HepG2 (cell line): ENCODE data around the gene DIS3L2. TPM values are rescaled to one million over a fixed set of nuclear protein-coding genes. Genes with fewer than 3 reads are reported as not detected.
"Not testable (repeated sequence)": the region's sequence is repeated elsewhere in the genome, so short reads cannot be mapped to it uniquely, and the experiment has no call there.

ENCODE experiments used
- ATAC-seq: fragments of 200-7000 bp; cut with Tn5 transposase; 3 replicates; pipeline ENCODE4 v1.9.1; 2020; ENCODE audit warnings: mild to moderate bottlenecking, moderate library complexity
- BruUV-seq: library from RNA; stranded (reverse); fragments of 400-500 nt; replicated peaks from 2 replicates; lab custom pipeline; 2021; lab: Mats Ljungman, UMichigan
- CTCF ChIA-PET: fragments of 300-600 bp; formaldehyde crosslinking; extraction: SDS; loops from one replicate; lab custom pipeline; 2021; ENCODE audit warnings: low total read pairs, inconsistent platforms, low intra/inter-chr PET ratio; lab: Yijun Ruan, JAX
- POLR2A ChIA-PET: fragments of 350-600 bp; sonication (Branson Sonifier 250); formaldehyde crosslinking; loops from one replicate; lab custom pipeline; 2020; ENCODE audit warnings: antibody characterized with exemption, inconsistent platforms; lab: Yijun Ruan, JAX
- DNase-seq: peaks from one replicate; pipeline ENCODE4 v3.0.0-alpha.2; 2015; ENCODE audit warnings: low spot score
- FAIRE-seq: peaks from 3 replicates; lab custom pipeline; 2011; peaks lifted over from hg19 to GRCh38; lab: Jason Lieb, UNC
- H2AFZ ChIP-seq: one replicate; pipeline ENCODE4 v1.6.1; 2011; ENCODE audit warnings: low read length, inconsistent platforms
- H3K27ac ChIP-seq: fragments of 300-600 bp; 3 replicates; pipeline ENCODE4 v1.8.0; 2011; ENCODE audit warnings: mixed run types, mild to moderate bottlenecking, mixed read lengths, low read length, inconsistent platforms; ENCODE audit not compliant: insufficient read depth; ENCODE audit errors: extremely low read length
- H3K27me3 ChIP-seq, 2 experiments: fragments of 200-600 bp in 1 of 2; 2 replicates in 1 of 2; 3 replicates in 1 of 2; pipeline versions ENCODE4 v1.6.0 to v1.8.0; 2011; ENCODE audit warnings: low read length in 2 of 2, mild to moderate bottlenecking in 2 of 2, moderate library complexity in 2 of 2, inconsistent platforms in 1 of 2; ENCODE audit not compliant: insufficient read depth in 2 of 2, control insufficient read depth in 1 of 2
- H3K36me3 ChIP-seq, 2 experiments: fragments of 200-600 bp in 1 of 2; replicated peaks in 1 of 2; 2 replicates in 1 of 2; 3 replicates in 1 of 2; pipeline versions ENCODE4 v1.5.1 to v1.8.0; 2011; ENCODE audit warnings: low read length in 2 of 2, inconsistent platforms in 1 of 2; ENCODE audit not compliant: insufficient read depth in 2 of 2, control insufficient read depth in 1 of 2
- H3K4me1 ChIP-seq: 2 replicates; pipeline ENCODE4 v1.5.1; 2012; ENCODE audit warnings: low read length, inconsistent platforms; ENCODE audit not compliant: insufficient read depth
- H3K4me2 ChIP-seq: 2 replicates; pipeline ENCODE4 v1.6.0; 2011; ENCODE audit warnings: low read depth, low read length, inconsistent platforms
- H3K4me3 ChIP-seq, 3 experiments: fragments of 200-600 bp in 1 of 3; sonication (generic), shearing (Covaris generic) in 1 of 3; replicated peaks in 1 of 3; 2 replicates each; pipeline ENCODE4 v1.5.1; 2011 to 2016; ENCODE audit warnings: low read length in 3 of 3, inconsistent platforms in 2 of 3, low read depth in 2 of 3, mild to moderate bottlenecking in 2 of 3, control low read depth in 1 of 3, mixed read lengths in 1 of 3; ENCODE audit not compliant: insufficient read depth in 1 of 3
- H3K79me2 ChIP-seq: one replicate; pipeline ENCODE4 v1.6.1; 2011; ENCODE audit warnings: low read length, inconsistent platforms; ENCODE audit not compliant: insufficient read depth
- H3K9ac ChIP-seq: 2 replicates; pipeline ENCODE4 v1.6.0; 2011; ENCODE audit warnings: mild to moderate bottlenecking, low read depth, low read length, inconsistent platforms; ENCODE audit not compliant: insufficient read depth
- H3K9me3 ChIP-seq: 2 replicates; pipeline ENCODE4 v1.5.1; 2012; ENCODE audit warnings: mild to moderate bottlenecking, low read length
- H4K20me1 ChIP-seq: 2 replicates; pipeline ENCODE4 v1.6.0; 2011; ENCODE audit warnings: inconsistent platforms, mild to moderate bottlenecking, low read length, moderate library complexity; ENCODE audit not compliant: insufficient read depth
- CHD4 ChIP-seq: fragments of 200-600 bp; sonication (generic); IDR thresholded peaks from 2 replicates; pipeline ENCODE4 v1.7.0; 2017; ENCODE audit warnings: mild to moderate bottlenecking, low read length, borderline replicate concordance
- CTCF ChIP-seq: sonication (generic); formaldehyde crosslinking; IDR thresholded peaks from 2 replicates; pipeline ENCODE4 v1.5.0; 2020; ENCODE audit warnings: mild to moderate bottlenecking, missing genetic modification reagents, moderate library complexity
- ETS1 ChIP-seq: sonication (generic); formaldehyde crosslinking; IDR thresholded peaks from 2 replicates; pipeline ENCODE4 v1.4.0; 2020; ENCODE audit warnings: missing genetic modification reagents
- MXD4 ChIP-seq: IDR thresholded peaks from 2 replicates; pipeline ENCODE4 v1.6.1; 2016; ENCODE audit warnings: mild to moderate bottlenecking, missing biosample characterization, missing genetic modification reagents
- RAD21 ChIP-seq: fragments of 450-650 bp; formaldehyde crosslinking; IDR thresholded peaks from 2 replicates; pipeline ENCODE4 v1.5.0; 2020; ENCODE audit warnings: mild to moderate bottlenecking
- ZBTB3 ChIP-seq: sonication (generic); formaldehyde crosslinking; IDR thresholded peaks from 2 replicates; pipeline ENCODE4 v1.4.0; 2020; ENCODE audit warnings: low read depth, mild to moderate bottlenecking, moderate library complexity, missing genetic modification reagents, borderline replicate concordance
- ZHX2 ChIP-seq, 2 experiments: sonication (generic) in 1 of 2; formaldehyde crosslinking in 1 of 2; IDR thresholded peaks; 2 replicates each; pipeline versions ENCODE4 v1.6.1 to v1.9.0; 2014 to 2022; ENCODE audit warnings: antibody characterized with exemption in 1 of 2, borderline replicate concordance in 1 of 2, inconsistent platforms in 1 of 2, low read depth in 1 of 2, missing genetic modification reagents in 1 of 2
- WGBS: methylation state at CpG from one replicate; pipeline ENCODE4 v1.1.6; 2017; ENCODE audit warnings: low lambda C conversion rate; 5-methylcytosine and 5-hydroxymethylcytosine counted together
- in situ Hi-C: cut with HindIII; loops from 2 replicates; pipeline ENCODE4 v1.10.0; 2017; ENCODE audit warnings: low pct_unique_long_range_greater_than_20kb; ENCODE audit not compliant: extremely low pct_ligation_motif_present
- intact Hi-C: fragments of 100-400 bp; cut with micrococcal nuclease; formaldehyde crosslinking; loops from one replicate; pipeline ENCODE4 v1.10.0; 2022; ENCODE audit not compliant: unreplicated experiment
- polyA plus RNA-seq, 8 experiments: library from polyadenylated mRNA; depleted of rRNA in 3 of 8; stranded (reverse) in 7 of 8; unstranded in 1 of 8; fragments of >200 nt; fragmentation: Illumina TruSeq in 4 of 8; extraction: Trizol in 4 of 8; gene quantifications; 2 replicates each; pipeline versions ENCODE4 v1.2.1 to v1.2.3, GENCODE V29; 2011 to 2016; ENCODE audit warnings: low read depth in 4 of 8, missing spikeins in 1 of 8, mixed read lengths in 1 of 8; ENCODE audit not compliant: insufficient read depth in 1 of 8
- total RNA-seq, 5 experiments: library from RNA; depleted of rRNA; stranded (reverse); fragments of >200 nt; fragmentation: Illumina TruSeq; extraction: Trizol; gene quantifications; 2 replicates each; pipeline ENCODE4 v1.2.3, GENCODE V29; 2016; ENCODE audit warnings: low read depth in 1 of 5

The DIS3L2 gene
- total and polyA plus RNA-seq, 2 of the 13 experiments (the other 11 are each of a cell fraction or from before 2014, with no cell fraction given): 7.0 to 23.9 TPM

- FAIRE-seq (peak; percentile 86), ATAC-seq (peak; percentile 35)
- H3K36me3 ChIP-seq, H3K4me2 ChIP-seq, H3K4me1 ChIP-seq, H3K4me3 ChIP-seq, BruUV-seq, intact Hi-C loops, H3K27me3 ChIP-seq, H3K9ac ChIP-seq, DNase-seq, POLR2A ChIA-PET, CTCF ChIA-PET, H3K9me3 ChIP-seq, in situ Hi-C loops, H4K20me1 ChIP-seq, H3K79me2 ChIP-seq, H3K27ac ChIP-seq, H2AFZ ChIP-seq: not testable (repeated sequence)
- 100% methylated on average over 2 of the region's 15 CpGs for WGBS
- TF ChIP-seq CTCF: peak; percentile 47
- TF ChIP-seq RAD21 (CRISPR knock-in tag): 0 out of 2 replicates have a peak, but pooled peaks have one; percentile 24
Observed at GRCh38 chr2:232335206-232335858, 373.8 kb downstream of the DIS3L2 start.

- no peak overlapping the region for H3K9ac ChIP-seq
- no peak overlapping the region for H3K4me2 ChIP-seq
- no peaks in the 10 kb centered on the region for H3K79me2 ChIP-seq
- H3K27ac ChIP-seq: no peak overlapping the region
- no peaks in the 10 kb centered on the region for H3K9me3 ChIP-seq
- no peak for ATAC-seq
- no peak overlapping the region for H2AFZ ChIP-seq
- peaks cover 9% of the 10 kb centered on the region for H3K4me1 ChIP-seq
- no peak overlapping the region for H3K4me3 ChIP-seq
- intact Hi-C loops: no loop called here
- POLR2A ChIA-PET: no interaction called here
- no peak for DNase-seq
- BruUV-seq: no TSS peak
- no peaks in the 10 kb centered on the region for H3K27me3 ChIP-seq
- 0 out of 5 replicates have a peak, but pooled peaks cover 0 to 6% of the 10 kb centered on the region in 2 experiments for H3K36me3 ChIP-seq
- in situ Hi-C loops: no loop called here
- CTCF ChIA-PET: no interaction called here
- H4K20me1 ChIP-seq: peaks cover 6% of the 10 kb centered on the region; the same call in 1 of the 2 replicates
- no peak for FAIRE-seq
- WGBS: 100% methylated on average over 4 of the region's 4 CpGs
- TF ChIP-seq MXD4 (CRISPR knock-in tag): no peak
- no peak for TF ChIP-seq ZBTB3 (CRISPR knock-in tag)
- no peak for TF ChIP-seq CHD4
- no peak for TF ChIP-seq ETS1 (CRISPR knock-in tag)
- TF ChIP-seq ZHX2 (IDR thresholded peaks at IDR 0.05; ENCODE audit: low read depth): no peak
- TF ChIP-seq ZHX2 (CRISPR knock-in tag; IDR thresholded peaks at IDR 0.05; ENCODE audit: borderline replicate concordance): no peak
Observed at GRCh38 chr2:232335859-232336215, 374.3 kb downstream of the DIS3L2 start.
